Right atrium auricular region (tissue), 2 donors: ENCODE data around the gene XRRA1. TPM values are rescaled to one million over a fixed set of nuclear protein-coding genes. Genes with fewer than 3 reads are reported as not detected.

Experiments
- DNase-seq: peaks from one replicate; pipeline ENCODE4 v3.0.0-alpha.2; 2019; ENCODE audit warnings: low spot score
- H3K27ac ChIP-seq, 2 donors: fragments of 200-600 bp; sonication (generic); 1 replicate in 1 of 2; 2 replicates in 1 of 2; pipeline ENCODE4 v1.5.1; 2016 to 2019
- H3K27me3 ChIP-seq, 2 donors: fragments of 200-600 bp; sonication (generic); one replicate each; pipeline versions ENCODE4 v1.5.1 to v1.6.0; 2017 to 2019
- H3K36me3 ChIP-seq: fragments of 200-600 bp; sonication (generic); one replicate; pipeline ENCODE4 v1.5.1; 2016
- H3K4me1 ChIP-seq, 2 donors: fragments of 200-600 bp; sonication (generic); one replicate each; pipeline versions ENCODE4 v1.5.1 to v1.6.0; 2017 to 2019
- H3K4me3 ChIP-seq, 2 donors: fragments of 200-600 bp; sonication (generic); 1 replicate in 1 of 2; 2 replicates in 1 of 2; pipeline ENCODE4 v1.5.1; 2017 to 2019; ENCODE audit warnings: mild to moderate bottlenecking in 1 of 2, moderate library complexity in 1 of 2
- H3K9me3 ChIP-seq, 2 donors: fragments of 200-600 bp; sonication (generic); one replicate each; pipeline ENCODE4 v1.5.1; 2019
- total RNA-seq, 2 donors: library from RNA; depleted of rRNA; stranded (reverse); fragments of >200 nt; gene quantifications; one replicate each; pipeline ENCODE4 v1.1.0, GENCODE V29; 2016
- TF ChIP-seq, protein P1 (sequence below), 2 donors: fragments of 200-600 bp; sonication (generic); IDR thresholded peaks; one replicate each; pipeline ENCODE4 v1.5.1; 2019; ENCODE audit warnings: antibody characterized with exemption in 2 of 2

XRRA1 gene
- total RNA-seq, 2 donors from 2014 or later, result 6.8 to 8.1 TPM

GRCh38 chr11:74988541-74989259 lies 39.8 kb upstream of the XRRA1 start, which contains the start of gene NEU3:
NEU3 (plus strand) TSS chr11:74988933; CDS start chr11:74989061, 128 bp downstream.
- Histone ChIP-seq H3K4me1 (peaks cover 0 to 13% of the 10 kb centered on the region in 2 donors), H3K36me3 (no peaks in the 10 kb centered on the region), H3K9me3 (no peaks in the 10 kb centered on the region), H3K27me3 (no peaks in the 10 kb centered on the region), H3K27ac (peak within 1 kb of the TSS; percentile 70 to 73), H3K4me3 (peak within 1 kb of the TSS; percentile 60 to 72)
- DNase-seq, result peak; percentile 77
- TF ChIP-seq, protein P1, sequence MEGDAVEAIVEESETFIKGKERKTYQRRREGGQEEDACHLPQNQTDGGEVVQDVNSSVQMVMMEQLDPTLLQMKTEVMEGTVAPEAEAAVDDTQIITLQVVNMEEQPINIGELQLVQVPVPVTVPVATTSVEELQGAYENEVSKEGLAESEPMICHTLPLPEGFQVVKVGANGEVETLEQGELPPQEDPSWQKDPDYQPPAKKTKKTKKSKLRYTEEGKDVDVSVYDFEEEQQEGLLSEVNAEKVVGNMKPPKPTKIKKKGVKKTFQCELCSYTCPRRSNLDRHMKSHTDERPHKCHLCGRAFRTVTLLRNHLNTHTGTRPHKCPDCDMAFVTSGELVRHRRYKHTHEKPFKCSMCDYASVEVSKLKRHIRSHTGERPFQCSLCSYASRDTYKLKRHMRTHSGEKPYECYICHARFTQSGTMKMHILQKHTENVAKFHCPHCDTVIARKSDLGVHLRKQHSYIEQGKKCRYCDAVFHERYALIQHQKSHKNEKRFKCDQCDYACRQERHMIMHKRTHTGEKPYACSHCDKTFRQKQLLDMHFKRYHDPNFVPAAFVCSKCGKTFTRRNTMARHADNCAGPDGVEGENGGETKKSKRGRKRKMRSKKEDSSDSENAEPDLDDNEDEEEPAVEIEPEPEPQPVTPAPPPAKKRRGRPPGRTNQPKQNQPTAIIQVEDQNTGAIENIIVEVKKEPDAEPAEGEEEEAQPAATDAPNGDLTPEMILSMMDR (IDR thresholded peaks at IDR 0.05), result no peak

DNA sequence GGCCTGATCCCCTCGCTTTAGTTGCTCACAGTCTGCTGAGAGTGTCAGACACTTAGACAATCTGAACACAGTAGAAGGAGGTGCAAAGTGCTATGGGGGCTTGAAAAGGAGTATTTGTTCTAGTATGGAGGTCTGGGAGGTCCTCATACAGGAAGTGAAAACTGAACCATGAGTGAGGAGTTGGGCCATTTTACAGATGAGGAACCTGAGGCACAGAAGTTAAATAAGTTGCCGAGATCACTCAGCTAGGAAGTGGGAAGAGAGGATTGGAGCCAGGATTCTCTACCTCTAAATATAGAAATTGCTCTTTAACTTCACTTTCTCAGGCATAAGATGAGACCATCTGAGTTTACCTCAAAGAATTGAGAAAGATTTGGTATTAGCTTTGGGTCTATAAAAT lies 35.8 kb upstream of the XRRA1 start:
- H3K4me1 ChIP-seq, result peaks cover 0 to 11% of the 10 kb centered on the region in 2 donors
- TF ChIP-seq, protein P1 (IDR thresholded peaks at IDR 0.05), result no peak
- no peaks in the 10 kb centered on the region for H3K9me3 ChIP-seq
- H3K27ac ChIP-seq, result no peak overlapping the region
- H3K36me3 ChIP-seq, result no peaks in the 10 kb centered on the region
- DNase-seq, result no peak
- no peaks in the 10 kb centered on the region for H3K27me3 ChIP-seq
- no peak overlapping the region for H3K4me3 ChIP-seq

GRCh38 chr11:74984070-74984469 lies 35.2 kb upstream of the XRRA1 start:
- H3K4me1 ChIP-seq, result peaks cover 0 to 5% of the 10 kb centered on the region in 2 donors
- H3K9me3 ChIP-seq, result no peaks in the 10 kb centered on the region
- TF ChIP-seq, protein P1 (IDR thresholded peaks at IDR 0.05), result no peak
- no peaks in the 10 kb centered on the region for H3K27me3 ChIP-seq
- peaks cover under 1% of the 10 kb centered on the region for H3K36me3 ChIP-seq
- H3K27ac ChIP-seq, result no peak overlapping the region
- H3K4me3 ChIP-seq, result no peak overlapping the region
- DNase-seq, result no peak

- Histone ChIP-seq H3K4me3 (no peak overlapping the region), H3K27me3 (no peaks in the 10 kb centered on the region), H3K4me1 (no peaks in the 10 kb centered on the region), H3K27ac (no peak overlapping the region), H3K9me3 (no peaks in the 10 kb centered on the region), H3K36me3 (peaks cover 16% of the 10 kb centered on the region)
- TF ChIP-seq, protein P1 (IDR thresholded peaks at IDR 0.05), result no peak
- DNase-seq, result no peak
Observed at GRCh38 chr11:74981888-74982287, 33.0 kb upstream of the XRRA1 start.

DNA sequence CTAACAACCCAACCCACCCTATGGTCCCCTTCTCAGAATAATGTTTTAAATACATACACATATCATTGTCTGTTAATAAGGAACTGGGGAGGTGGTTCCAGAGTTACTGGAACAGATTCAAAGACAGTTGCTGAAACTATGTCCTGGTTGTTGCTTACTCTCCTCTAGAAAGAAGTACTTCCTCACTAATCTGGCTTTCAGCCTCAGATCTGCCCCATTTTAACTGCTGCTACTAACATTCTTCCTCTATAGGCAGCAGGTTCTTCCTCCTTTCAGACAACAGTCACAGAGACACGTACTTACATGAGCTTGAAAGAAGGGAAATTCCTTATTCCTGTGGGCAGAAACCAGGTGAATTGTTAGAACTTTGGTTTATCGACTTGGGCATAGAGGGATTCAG lies 31.7 kb upstream of the XRRA1 start:
- Histone ChIP-seq H3K9me3 (no peaks in the 10 kb centered on the region), H3K36me3 (peaks cover 26% of the 10 kb centered on the region), H3K27ac (no peak overlapping the region), H3K27me3 (no peaks in the 10 kb centered on the region), H3K4me3 (no peak overlapping the region), H3K4me1 (no peaks in the 10 kb centered on the region)
- no peak for DNase-seq
- TF ChIP-seq, protein P1 (IDR thresholded peaks at IDR 0.05), result no peak

DNA sequence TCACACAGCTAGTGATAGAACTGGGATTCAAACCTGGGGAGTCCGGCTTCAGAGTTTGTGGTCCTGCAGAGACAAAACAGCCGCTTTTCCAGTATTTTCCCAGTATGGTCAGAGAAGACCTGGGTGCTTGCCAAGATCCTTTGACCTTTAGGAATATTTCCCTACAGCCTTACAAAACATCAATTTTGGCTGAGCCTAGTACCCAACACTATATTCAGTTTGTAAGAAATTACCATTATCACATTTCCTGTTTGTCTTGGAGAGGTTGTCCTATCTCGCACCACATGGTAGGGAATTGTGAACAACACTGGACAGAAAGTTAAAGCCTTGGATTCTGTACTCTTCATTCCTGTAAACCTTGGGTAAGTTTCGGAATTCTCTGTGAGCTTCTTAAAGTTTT lies 29.1 kb upstream of the XRRA1 start:
- Histone ChIP-seq H3K27me3 (no peaks in the 10 kb centered on the region), H3K4me1 (no peaks in the 10 kb centered on the region), H3K9me3 (no peaks in the 10 kb centered on the region), H3K27ac (no peak overlapping the region), H3K4me3 (no peak overlapping the region), H3K36me3 (peaks cover 28% of the 10 kb centered on the region)
- DNase-seq, result no peak
- TF ChIP-seq, protein P1 (IDR thresholded peaks at IDR 0.05), result no peak
